GM12874 (cell line): ENCODE data around the gene THOC6.

Experiments used
- TF ChIP-seq, protein P1 (sequence below): IDR thresholded peaks from 2 replicates; pipeline ENCODE4 v1.5.1; 2011; ENCODE audit warnings: low read depth, mild to moderate bottlenecking, control low read depth, low read length, moderate library complexity; ENCODE audit not compliant: insufficient read depth

The THOC6 gene

DNA sequence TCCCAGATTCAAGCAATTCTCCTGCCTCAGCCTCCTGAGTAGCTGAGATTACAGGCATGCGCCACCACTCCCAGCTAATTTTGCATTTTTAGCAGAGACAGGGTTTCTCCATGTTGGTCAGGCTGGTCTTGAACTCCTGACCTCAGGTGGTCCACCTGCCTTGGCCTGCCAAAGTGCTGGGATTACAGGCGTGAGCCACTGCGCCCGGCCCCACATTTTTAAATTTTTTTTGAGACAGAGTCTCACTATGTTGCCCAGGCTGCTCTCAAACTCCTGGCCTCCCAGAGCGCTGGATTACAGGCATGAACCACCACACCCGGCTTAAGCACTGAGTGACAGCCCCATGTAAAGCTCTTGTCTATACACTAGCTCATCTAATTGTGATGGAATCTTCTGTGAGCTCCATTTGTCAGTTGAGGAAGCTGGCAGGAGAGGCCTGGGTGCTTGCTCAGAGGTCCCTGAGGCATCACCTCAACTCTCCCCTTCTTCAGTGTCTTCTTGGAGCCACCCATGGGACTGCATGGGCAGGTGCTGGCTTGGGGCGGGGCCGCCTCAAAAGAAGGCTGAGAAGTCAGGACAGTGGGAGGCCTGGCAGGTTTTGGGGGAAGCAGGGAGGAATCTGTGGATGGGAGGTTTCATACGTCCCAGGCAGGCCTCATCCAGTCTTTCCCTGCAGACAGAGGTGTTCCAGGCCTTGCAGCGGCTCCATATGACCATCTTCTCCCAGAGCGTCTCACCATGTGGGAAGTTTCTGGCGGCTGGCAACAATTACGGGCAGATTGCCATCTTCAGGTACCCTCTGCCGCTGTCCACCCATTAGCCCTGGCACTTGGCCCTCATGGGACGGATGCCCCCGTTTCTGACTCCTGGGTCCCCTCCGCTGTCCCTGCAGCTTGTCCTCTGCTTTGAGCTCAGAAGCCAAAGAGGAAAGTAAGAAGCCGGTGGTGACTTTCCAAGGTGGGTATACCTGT lies 1.5 kb downstream of the THOC6 start:
- TF ChIP-seq, protein P1, sequence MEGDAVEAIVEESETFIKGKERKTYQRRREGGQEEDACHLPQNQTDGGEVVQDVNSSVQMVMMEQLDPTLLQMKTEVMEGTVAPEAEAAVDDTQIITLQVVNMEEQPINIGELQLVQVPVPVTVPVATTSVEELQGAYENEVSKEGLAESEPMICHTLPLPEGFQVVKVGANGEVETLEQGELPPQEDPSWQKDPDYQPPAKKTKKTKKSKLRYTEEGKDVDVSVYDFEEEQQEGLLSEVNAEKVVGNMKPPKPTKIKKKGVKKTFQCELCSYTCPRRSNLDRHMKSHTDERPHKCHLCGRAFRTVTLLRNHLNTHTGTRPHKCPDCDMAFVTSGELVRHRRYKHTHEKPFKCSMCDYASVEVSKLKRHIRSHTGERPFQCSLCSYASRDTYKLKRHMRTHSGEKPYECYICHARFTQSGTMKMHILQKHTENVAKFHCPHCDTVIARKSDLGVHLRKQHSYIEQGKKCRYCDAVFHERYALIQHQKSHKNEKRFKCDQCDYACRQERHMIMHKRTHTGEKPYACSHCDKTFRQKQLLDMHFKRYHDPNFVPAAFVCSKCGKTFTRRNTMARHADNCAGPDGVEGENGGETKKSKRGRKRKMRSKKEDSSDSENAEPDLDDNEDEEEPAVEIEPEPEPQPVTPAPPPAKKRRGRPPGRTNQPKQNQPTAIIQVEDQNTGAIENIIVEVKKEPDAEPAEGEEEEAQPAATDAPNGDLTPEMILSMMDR = no peak

DNA sequence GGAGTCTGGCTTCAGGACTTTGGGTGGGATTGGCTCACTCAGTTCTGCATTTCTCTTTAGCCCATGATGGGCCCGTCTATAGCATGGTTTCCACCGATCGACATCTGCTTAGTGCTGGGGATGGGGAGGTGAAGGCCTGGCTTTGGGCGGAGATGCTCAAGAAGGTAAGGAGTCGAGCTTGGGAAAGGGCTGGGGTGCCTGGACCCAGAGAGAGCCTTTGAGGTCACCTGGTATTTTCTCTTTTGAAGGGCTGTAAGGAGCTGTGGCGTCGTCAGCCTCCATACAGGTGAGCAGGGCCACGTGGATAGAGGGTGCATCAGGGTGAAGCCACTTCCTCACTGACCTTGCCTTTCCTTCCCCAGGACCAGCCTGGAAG lies 2.2 kb downstream of the THOC6 start:
- TF ChIP-seq, protein P1 = no peak

DNA sequence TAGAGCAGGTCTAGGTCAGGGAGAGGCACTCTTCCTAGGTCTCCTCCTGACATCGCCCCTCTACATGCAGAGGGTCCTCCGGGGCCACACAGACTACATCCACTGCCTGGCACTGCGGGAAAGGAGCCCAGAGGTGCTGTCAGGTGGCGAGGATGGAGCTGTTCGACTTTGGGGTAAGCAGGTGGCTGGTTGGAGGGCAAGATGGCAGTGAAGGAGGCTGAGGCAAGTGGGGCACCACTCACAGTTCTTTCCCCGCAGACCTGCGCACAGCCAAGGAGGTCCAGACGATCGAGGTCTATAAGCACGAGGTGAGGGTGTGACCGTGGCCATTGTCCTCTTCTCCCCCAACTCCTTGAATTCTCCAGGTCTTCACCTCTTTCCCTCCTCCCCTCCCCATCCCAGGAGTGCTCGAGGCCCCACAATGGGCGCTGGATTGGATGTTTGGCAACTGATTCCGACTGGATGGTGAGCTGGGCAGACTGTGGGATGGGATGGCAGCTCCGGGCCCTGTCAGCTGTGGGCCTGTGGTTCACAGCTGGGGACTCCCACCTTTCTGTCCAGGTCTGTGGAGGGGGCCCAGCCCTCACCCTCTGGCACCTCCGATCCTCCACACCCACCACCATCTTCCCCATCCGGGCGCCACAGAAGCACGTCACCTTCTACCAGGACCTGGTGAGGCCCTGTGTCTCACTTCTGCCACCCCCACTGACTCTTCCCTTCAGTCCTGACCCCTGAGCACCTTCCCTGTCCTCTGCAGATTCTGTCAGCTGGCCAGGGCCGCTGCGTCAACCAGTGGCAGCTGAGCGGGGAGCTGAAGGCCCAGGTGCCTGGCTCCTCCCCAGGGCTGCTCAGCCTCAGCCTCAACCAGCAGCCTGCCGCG lies 3.0 kb downstream of the THOC6 start:
- TF ChIP-seq, protein P1 = no peak

GRCh38 chr16:3027489-3027795 lies 3.6 kb downstream of the THOC6 start:
- TF ChIP-seq, protein P1 = no peak

DNA sequence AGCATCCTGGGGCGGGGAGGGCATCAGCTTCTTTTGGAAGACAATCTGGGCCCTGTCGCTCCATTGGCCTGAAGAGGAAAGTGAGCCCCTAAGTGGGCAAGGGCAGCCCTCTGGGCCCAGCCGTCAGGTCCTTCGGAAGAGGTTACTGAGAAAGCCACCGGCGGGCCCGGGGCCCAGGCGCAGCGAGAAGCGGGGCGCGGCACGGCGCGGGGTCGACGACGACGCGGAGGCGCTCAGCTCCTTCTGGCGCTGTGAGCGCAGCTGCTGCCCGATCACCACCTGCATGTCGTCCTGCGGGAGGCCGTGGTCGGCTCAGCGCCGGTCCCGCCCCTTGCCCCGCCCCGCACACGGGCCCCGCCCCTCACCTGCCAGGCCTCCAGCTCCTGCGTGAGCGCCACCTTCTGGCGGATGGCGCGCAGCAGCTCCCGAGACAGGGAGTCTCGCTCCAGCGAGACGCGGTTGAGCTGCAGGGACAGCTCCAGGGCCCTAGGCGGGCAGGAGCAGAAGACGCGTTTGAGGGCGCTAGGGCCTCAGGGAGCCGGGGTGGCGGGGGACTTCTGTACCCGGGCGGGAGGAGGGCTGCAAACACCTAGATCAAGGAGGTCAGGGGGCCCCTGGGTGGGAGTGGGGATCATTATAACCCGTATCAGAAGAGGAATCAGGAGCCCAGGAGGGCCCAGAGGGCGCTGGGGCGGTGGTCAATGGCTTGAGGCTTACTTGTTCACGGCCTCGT lies 4.3 kb downstream of the THOC6 start:
- TF ChIP-seq, protein P1 = peak; percentile 95

- TF ChIP-seq, protein P1 = no peak
Measured at GRCh38 chr16:3028716-3029319, 5.0 kb downstream of the THOC6 start.
